HG03039 (cell line): Measurements from ENCODE around the gene MSX2.

ENCODE experiments used
- ATAC-seq: cut with Tn5 transposase; IDR thresholded peaks from one replicate; pipeline ENCODE4 v1.9.1; 2021; ENCODE audit warnings: mild to moderate bottlenecking, moderate library complexity; ENCODE audit not compliant: unreplicated experiment

Gene MSX2

GRCh38 chr5:174717826-174718455, 6.4 kb upstream of the MSX2 start:
- ATAC-seq, result no peak

- no peak for ATAC-seq
Observed at GRCh38 chr5:174718880-174719610, 5.3 kb upstream of the MSX2 start.

DNA sequence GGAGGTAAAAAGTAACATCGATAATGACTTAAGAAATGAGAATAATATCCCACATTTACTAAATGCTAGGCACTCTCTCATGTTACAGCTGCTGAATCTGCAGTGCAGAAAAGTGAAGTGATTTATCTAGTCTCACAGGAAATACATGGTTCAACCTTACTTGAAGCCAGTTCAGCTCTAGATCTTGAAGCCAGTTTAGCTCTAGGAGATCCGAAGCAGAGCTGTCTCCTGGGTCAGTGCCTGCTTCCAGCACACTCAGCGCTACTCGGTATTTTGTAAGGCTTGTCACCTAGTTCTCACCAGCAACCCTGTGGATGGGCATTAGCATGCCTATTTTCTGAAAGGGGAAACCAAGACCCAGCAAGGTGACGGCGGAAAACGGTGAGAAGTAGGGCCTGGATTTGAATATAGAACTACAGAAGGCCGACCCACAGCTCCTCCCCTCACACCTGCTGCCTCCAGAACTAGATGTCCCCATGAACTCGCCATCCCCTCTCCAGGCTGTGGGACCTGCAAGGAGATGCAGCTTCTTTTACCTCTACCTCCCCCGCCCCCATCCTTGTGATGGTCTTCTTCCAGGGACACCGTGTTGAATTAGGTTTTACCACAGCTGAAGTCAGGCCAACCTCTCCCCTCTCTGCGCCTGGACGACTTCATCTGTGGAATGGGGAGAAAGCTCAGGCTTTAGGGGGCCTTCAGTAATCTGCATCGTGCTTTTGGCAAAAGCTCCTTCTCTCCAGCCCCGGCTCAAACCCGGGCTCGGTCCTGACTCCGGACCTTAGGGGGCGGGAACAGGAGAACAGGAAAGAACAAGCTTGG, 4.4 kb upstream of the MSX2 start:
- no peak for ATAC-seq

DNA sequence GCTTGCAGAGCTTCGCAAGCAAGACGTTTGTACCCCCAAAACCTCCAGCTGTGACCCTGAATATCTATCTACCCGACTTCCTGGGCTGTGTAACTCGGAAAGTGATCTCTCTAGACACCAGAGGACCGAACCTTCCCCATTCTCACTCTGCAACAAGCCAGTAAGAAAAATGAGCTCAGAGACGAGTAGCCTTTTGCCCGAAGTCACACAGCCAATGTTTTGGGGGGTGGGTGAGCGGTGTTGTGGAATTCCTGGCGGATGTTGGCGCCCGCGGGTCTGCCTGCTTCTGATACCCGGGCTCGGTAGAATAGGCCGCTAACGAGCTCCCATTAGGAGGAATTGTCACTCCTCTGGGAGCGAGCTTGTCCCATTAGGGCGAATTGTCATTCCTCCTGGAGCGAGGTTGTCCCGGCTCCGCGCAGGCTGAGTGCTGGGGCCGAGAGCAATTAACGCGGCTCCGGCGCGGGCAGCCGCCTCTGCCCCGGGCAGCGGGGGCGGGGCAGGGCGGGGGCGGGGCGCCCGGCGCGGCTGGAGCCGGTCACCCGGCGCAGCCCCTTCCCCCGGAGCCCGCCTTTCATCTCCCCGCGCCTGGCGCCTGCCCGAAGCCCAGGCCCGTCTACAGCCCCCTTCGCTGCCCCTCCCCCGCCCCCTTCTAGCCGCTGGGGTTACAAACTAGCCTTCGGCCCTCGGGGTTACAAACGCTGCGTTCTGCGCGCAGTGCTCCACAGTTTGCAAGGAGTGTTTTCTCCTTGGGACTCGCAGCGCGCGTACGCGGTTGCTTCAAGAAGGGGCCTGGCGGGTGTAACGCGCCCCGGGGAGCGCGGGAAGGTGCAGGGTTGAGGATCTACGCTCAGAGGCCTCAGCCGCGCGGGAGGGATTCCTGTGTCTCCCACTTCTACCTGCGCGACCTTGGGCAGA, 3.5 kb upstream of the MSX2 start:
- no peak for ATAC-seq

DNA sequence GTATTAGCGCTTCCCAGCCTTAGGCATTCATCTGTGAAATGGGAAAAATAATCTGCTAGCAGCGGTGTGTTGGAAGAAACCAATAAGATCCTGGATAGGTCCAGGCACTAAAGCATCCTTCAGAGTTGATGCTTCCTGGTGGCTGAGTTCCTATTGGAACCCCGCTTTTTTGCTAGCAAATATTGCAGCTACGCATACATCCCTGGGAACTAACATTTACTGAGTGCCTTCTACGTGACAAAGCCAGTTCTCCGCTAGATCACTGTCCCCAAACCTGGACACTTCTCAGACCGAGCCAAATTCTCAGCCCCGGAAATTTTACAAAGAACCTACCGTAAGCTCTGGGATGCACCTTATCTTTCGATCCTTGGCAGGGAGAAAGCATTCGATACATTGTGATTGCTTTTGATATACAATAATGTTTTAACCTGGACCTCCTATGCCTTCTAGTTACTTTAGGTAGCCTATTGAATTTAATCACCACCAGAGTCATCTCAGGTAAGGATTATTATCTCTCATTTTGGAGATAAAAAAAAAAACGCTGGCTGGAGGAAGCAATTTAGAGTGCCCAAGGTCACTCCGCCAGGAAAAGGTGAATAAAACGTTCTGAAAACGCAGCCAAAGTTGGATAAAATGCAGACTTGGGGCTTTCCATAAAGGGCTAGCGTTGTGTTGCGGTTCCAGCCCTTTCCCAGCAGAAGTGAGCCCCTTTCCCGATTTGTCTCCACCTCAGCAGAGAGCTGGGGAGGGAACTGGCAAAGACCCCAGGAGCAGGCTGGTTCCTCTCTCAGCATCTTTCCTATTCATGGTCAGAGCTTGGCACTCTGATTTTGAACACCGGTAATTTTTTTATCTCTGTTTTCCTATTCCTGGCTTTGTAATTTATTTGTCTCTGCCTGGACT, 2.6 kb upstream of the MSX2 start:
- no peak for ATAC-seq

- no peak for ATAC-seq
Observed at GRCh38 chr5:174722500-174722899, 1.9 kb upstream of the MSX2 start.

- ATAC-seq, result no peak
Observed at GRCh38 chr5:174723315-174723978, 935 bp upstream of the MSX2 start.

DNA sequence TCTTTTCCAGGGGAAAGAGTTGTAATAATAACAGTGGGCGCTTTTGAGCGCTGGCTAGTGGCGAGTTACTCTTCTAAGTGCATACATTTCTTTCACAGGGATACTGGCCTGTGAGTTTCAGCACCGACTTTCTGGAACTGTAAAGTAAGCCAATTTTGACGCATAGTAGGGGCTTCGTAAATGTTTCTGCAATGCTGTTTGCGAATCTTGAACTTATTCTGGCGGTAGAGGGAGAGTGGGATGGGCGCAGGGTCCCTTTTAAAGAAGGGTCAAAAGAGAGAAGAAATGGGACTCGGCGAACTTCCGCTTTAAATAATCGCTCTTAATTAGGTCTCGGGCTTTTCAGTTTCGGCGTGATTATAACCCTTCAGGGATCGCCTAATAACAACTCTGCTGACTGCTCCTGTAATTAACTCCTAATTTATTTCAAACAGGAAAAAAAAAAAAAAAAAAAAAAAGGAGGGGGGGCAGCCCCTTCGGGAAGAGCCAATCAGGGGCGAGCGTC, 351 bp upstream of the MSX2 start:
- ATAC-seq, result no peak

DNA sequence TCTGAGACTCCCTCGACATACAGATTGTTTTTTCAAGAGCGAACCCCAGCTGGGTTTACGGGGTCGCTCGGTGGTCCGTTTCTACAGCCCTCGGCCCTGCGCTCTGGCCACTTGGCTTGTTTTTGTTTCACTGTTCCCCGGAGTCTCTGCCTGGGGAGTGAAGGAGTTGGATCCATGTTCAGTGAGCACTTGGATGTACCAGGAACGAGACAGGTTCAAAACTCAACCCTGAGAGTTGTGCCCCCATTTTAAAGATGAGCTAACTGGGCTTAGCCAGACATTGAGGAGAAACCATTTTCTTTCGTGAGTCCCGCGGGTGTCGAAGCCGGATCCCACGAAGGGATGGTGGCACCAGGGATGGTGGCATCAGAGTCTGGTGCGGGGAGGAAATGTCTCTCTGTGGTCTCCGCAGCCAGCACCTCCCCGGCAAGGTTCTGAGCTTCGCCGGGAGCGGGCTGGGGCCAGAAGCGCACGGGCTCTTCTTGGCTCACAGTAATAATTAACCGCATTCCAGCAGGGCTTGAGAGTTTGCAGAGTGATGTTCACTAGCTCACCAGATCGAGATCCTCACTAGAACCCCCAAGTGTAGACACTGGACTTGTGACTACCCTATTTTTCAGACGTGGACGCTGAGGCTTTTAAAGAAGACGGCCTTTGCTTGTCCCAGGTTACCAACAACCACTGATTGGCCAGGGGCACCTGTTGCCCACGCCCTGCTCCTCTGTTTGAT, 1.0 kb downstream of the MSX2 start:
- no peak for ATAC-seq

GRCh38 chr5:174725991-174726601, 1.7 kb downstream of the MSX2 start:
- ATAC-seq, result no peak

GRCh38 chr5:174726916-174727793, 2.8 kb downstream of the MSX2 start:
- no peak for ATAC-seq

DNA sequence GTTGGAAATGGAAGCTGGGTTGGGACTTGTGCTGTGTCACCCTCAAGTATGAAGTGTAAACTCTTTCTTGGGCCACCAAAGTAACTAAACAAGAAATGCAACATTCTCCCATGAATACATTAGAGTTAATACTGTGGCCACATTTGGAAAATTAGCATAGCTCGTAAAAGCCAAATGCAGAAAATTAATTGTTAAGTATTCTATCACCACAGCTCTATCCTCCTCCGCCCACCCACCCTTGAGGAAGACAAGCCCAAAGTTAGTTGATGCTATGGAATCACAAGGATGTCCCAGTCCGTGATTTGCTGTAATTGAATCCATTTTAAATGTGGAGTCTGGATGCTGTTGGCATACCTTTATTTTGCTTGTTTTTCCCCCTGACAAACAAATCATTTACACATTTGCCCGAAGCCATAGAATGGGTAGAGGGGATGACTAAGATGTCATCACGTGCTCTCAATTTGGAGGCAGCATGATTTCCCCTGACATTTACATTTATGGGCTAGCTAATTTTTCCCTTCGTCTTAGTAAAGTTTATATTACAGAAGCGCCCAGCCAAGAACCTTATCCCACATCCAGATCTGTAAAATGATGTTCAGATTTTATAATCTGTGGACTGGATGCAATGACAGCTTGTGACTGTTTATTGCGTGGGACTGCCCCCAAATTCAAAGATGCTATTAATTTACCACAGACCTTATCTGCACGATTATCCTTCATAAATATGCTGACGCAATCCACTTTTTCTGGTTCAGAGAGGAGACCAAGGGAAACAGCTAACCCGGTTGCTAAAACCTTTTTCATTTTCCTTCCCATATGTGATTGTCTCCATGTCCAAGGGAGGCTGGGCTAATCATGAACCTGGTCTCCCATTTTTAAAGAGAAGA, 3.7 kb downstream of the MSX2 start:
- ATAC-seq, result no peak

DNA sequence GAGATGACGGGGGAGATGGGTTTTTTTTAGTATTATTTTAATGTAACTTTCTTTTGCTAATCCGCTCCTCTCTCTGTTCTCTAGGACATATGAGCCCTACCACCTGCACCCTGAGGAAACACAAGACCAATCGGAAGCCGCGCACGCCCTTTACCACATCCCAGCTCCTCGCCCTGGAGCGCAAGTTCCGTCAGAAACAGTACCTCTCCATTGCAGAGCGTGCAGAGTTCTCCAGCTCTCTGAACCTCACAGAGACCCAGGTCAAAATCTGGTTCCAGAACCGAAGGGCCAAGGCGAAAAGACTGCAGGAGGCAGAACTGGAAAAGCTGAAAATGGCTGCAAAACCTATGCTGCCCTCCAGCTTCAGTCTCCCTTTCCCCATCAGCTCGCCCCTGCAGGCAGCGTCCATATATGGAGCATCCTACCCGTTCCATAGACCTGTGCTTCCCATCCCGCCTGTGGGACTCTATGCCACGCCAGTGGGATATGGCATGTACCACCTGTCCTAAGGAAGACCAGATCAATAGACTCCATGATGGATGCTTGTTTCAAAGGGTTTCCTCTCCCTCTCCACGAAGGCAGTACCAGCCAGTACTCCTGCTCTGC, 4.8 kb downstream of the MSX2 start:
- no peak for ATAC-seq

DNA sequence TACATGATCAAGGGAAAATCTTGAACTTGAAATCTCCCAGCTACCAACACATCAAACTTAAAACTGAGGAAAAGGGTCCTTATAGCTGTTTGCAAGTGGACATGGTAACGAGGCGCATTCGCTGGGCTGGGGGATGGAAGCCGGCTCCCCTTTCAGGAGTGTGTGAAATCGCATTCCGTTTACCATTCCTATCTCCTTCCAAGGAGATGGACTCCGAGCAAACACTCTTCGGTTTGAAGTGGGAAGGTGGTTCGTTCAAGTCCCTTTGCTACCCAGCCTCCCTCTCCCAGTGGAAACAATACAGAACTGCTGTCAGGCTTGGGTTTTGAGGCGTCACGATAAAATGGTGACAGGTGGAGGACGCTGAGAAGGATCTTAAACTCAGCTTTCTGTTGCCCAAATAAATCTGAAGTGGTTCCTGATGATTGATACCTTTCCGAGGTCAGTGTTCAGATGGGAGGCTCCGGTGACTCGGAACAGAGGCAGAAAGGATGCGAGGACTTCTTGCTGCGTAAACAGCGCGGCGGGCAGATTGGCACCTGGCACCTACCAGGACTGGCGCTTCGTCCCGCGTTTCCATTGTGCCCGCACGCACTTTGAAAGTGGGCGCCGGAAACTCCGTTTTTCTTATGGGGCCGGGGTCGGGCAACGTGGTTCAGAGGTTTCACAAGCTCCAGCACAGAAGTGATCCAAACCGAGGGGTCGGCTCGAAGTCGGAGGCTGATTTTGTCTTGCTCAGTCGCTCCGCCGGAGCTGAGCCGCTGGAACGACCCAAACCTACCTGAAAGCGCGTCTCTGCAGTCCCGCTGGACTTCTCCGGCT, 7.0 kb downstream of the MSX2 start:
- ATAC-seq, result no peak
